HG02759 (cell line): ENCODE measurements around the gene RBBP4.

Experiments used
- ATAC-seq: cut with Tn5 transposase; IDR thresholded peaks from one replicate; pipeline ENCODE4 v1.9.1; 2021; ENCODE audit warnings: mild to moderate bottlenecking, moderate library complexity; ENCODE audit not compliant: unreplicated experiment

RBBP4 gene

GRCh38 chr1:32717503-32717902 lies 66.5 kb downstream of the RBBP4 start:
- ATAC-seq, result no peak

- ATAC-seq, result no peak
These were observed 67.0 kb downstream of the RBBP4 start for GRCh38 chr1:32718036-32718435.

DNA sequence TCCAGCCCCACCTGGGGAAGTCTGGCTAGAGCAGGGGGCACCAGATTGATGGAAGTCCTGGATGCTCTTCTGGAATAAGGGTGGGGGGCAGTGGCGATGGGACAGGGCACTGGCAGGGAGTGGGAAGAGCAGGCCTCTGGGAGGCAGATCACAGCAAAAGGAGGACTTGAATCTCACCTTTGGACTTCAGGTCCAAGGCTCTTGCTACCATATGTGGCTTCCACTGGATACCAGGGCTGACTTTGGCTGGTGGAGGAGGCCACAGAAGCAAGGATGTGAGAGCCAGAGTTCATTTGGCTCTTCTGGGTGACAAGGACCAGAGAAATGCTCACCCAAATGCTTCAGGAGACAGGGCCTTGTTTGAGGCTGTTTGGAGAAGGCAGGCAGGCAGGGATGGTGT lies 67.5 kb downstream of the RBBP4 start:
- no peak for ATAC-seq

DNA sequence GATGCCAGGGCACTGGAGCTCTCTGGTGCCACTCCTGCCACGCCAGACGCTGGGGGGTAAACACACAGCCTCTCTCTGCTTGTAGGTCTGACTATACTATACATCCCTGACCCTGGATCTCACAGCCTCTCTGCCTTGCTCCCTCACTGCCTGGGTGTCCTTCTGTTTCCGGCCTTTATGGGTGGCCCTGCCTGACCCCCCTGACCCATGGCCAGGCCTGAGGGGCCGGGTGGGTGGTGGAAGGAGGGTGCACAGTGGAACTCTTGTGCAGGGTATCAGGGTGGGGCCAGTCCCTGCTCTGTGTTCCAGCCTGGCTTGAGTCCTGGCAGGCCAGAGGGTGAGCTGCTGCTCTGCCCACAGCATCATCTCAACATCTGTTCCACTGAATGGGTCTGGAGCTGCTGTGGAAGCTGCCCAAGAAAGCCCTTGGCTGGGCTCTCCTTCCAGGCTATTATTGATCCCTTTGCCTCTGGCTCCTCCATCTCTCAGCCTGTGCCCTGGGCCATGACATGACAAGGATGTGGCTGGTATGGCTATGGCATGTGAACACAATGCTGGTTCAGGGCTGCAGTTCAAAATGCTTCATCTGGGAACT lies 68.8 kb downstream of the RBBP4 start:
- ATAC-seq, result no peak

DNA sequence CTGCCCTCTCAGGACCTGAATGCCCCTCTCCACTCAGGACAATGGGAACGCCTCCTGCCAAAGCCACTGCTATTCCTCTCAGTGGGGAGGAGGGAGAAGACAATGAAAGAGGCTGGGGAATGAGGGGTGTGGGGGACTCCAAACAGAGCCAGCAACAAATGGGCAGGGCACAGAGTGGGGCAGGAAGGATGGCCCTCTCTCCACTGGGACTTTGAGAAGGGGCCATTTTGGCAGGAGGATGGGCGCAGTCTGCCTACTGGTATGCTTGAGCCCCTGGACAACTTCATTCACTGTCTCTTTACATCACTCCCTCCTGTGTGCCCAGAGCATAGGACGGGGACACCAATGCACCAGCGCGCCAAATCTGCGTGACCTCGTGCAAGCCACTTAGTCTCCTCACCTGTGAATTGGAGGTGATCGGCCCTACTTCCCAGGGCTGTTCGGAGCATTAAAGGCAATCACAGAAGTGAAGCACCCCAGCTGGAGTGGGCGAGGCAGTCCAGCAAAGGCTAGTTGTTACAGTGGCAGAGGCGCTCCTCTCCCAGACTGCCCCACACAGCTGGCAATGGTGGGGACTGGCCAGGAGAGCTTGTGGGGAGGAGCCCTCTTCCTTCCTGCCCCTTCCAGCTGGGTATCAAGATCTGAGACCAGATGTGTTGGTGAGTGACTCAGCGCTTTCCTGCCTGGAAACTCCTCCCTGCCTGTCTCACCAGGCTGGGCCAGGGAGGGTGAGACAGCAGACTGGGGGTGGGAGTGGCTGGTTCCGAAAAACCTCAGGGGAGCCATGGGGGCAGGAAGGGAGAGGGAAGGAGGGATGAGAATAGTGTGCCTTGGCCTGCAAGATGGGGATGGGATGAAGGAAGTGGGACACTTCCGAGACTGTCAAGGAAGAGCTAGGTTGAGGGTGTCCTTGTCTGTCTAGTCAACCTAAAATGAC lies 73.9 kb downstream of the RBBP4 start:
- no peak for ATAC-seq

- ATAC-seq, result no peak
These were observed 74.6 kb downstream of the RBBP4 start for GRCh38 chr1:32725615-32725982.

- ATAC-seq, result no peak
These were observed 76.9 kb downstream of the RBBP4 start for GRCh38 chr1:32727876-32728275.

GRCh38 chr1:32728413-32729077 lies 77.5 kb downstream of the RBBP4 start:
- ATAC-seq, result no peak

DNA sequence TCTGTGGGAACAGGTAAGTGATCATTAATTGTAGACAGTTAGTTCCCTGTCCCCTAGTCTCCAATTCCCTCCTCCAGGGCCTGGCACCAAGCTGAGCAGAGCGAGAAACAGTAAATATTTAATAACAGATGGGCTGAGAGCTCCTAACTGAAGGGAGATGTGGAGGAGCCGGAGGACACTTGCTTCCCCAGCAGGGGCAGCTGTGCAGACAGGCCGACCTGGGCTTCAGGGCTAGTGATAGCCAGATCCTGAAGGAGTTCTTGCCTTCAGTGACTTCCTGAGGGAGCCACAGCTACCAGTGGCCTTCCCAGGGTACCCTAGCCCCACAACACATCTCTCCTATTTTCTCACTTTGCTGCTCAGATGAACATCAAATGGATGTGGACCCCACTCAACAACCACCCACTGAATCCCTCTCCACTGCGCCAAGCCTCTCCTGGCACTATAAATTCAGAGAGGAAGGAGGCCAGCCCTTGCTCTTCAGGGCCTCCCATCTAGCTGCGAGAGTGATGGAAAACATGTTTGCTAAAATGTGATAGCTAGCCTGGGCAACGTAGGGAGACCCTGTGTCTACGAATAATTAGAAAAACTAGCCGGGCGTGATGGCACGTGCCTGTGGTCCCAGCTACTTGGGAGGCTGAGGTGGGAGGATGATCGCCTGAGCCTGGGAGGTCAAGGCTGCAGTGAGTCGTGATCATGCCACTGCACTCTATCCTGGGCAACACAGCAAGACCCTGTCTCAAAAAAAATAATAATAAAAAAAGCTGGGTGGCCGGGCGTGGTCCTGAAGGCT lies 78.4 kb downstream of the RBBP4 start:
- no peak for ATAC-seq

GRCh38 chr1:32733582-32734321 lies 82.7 kb downstream of the RBBP4 start:
- no peak for ATAC-seq
